Mesenchymal stem cell (in vitro differentiated cells and primary cell): ENCODE data around the gene ZSWIM3.
A peak's percentile ranks its signal among the peaks of the same experiment; 100 is the strongest.

Experiments used
- DNase-seq: peaks from one replicate; pipeline ENCODE4 v3.0.0-alpha.2; 2013
- H2AFZ ChIP-seq: one replicate; pipeline ENCODE4 v1.6.1; 2013; ENCODE audit warnings: low read depth, mild to moderate bottlenecking, control low read depth, inconsistent platforms, low read length, moderate library complexity
- H2AK5ac ChIP-seq: 2 replicates; pipeline ENCODE4 v1.6.1; 2013; ENCODE audit warnings: low read length, moderate library complexity, mild to moderate bottlenecking, inconsistent platforms; ENCODE audit not compliant: severe bottlenecking
- H2BK120ac ChIP-seq: one replicate; pipeline ENCODE4 v1.6.1; 2013; ENCODE audit warnings: low read depth, mild to moderate bottlenecking, inconsistent platforms, low read length, moderate library complexity
- H2BK12ac ChIP-seq, 2 experiments: one replicate each; pipeline ENCODE4 v1.6.1; 2013; ENCODE audit warnings: inconsistent platforms in 2 of 2, low read length in 2 of 2, mild to moderate bottlenecking in 2 of 2, moderate library complexity in 2 of 2, control low read depth in 1 of 2
- H2BK15ac ChIP-seq: one replicate; pipeline ENCODE4 v1.6.1; 2013; ENCODE audit warnings: mild to moderate bottlenecking, low read depth, inconsistent platforms; ENCODE audit not compliant: poor library complexity, severe bottlenecking
- H2BK5ac ChIP-seq: 2 replicates; pipeline ENCODE4 v1.6.1; 2013; ENCODE audit warnings: low read depth, mild to moderate bottlenecking, low read length, control low read depth, inconsistent platforms; ENCODE audit not compliant: poor library complexity, severe bottlenecking
- H3K14ac ChIP-seq, 2 experiments: one replicate each; pipeline ENCODE4 v1.6.1; 2013; ENCODE audit warnings: inconsistent platforms in 2 of 2, low read length in 2 of 2, control low read depth in 1 of 2, mild to moderate bottlenecking in 1 of 2, moderate library complexity in 1 of 2
- H3K18ac ChIP-seq, 2 experiments: one replicate each; pipeline ENCODE4 v1.6.1; 2013; ENCODE audit warnings: inconsistent platforms in 2 of 2, low read length in 2 of 2, control low read depth in 1 of 2, low read depth in 1 of 2, mild to moderate bottlenecking in 1 of 2
- H3K23ac ChIP-seq, 2 experiments: one replicate each; pipeline ENCODE4 v1.6.1; 2013; ENCODE audit warnings: inconsistent platforms in 2 of 2, low read length in 2 of 2, mild to moderate bottlenecking in 2 of 2, moderate library complexity in 2 of 2, control low read depth in 1 of 2
- H3K27ac ChIP-seq: 2 replicates; pipeline ENCODE4 v1.5.1; 2013; ENCODE audit warnings: mild to moderate bottlenecking, moderate library complexity, low read length, control low read depth, inconsistent platforms; ENCODE audit not compliant: poor library complexity, severe bottlenecking
- H3K27me3 ChIP-seq, 2 experiments: 2 replicates each; pipeline versions ENCODE4 v1.6.1 to v1.7.0; 2013; ENCODE audit warnings: low read length in 2 of 2, mild to moderate bottlenecking in 2 of 2, moderate library complexity in 2 of 2, control low read depth in 1 of 2, inconsistent platforms in 1 of 2; ENCODE audit not compliant: control insufficient read depth in 1 of 2, insufficient read depth in 1 of 2
- H3K36me3 ChIP-seq, 2 experiments: 2 replicates each; pipeline versions ENCODE4 v1.6.1 to v1.7.0; 2013; ENCODE audit warnings: low read length in 2 of 2, control low read depth in 1 of 2, inconsistent platforms in 1 of 2, low read depth in 1 of 2, mild to moderate bottlenecking in 1 of 2; ENCODE audit not compliant: insufficient read depth in 2 of 2, control insufficient read depth in 1 of 2
- H3K4ac ChIP-seq, 2 experiments: one replicate each; pipeline ENCODE4 v1.6.1; 2013; ENCODE audit warnings: inconsistent platforms in 2 of 2, low read length in 2 of 2, mild to moderate bottlenecking in 2 of 2, moderate library complexity in 2 of 2, control low read depth in 1 of 2, low read depth in 1 of 2
- H3K4me1 ChIP-seq: 2 replicates; pipeline ENCODE4 v1.6.1; 2013; ENCODE audit warnings: low read depth, low read length, control low read depth; ENCODE audit not compliant: control insufficient read depth, insufficient read depth
- H3K4me2 ChIP-seq: 2 replicates; pipeline ENCODE4 v1.6.1; 2013; ENCODE audit warnings: low read length, mild to moderate bottlenecking, inconsistent platforms; ENCODE audit not compliant: poor library complexity, severe bottlenecking
- H3K4me3 ChIP-seq, 2 experiments: 2 replicates each; pipeline versions ENCODE4 v1.5.1 to v1.7.0; 2013; ENCODE audit warnings: low read length in 2 of 2, mild to moderate bottlenecking in 2 of 2, control low read depth in 1 of 2, low read depth in 1 of 2; ENCODE audit not compliant: insufficient read depth in 1 of 2
- H3K79me1 ChIP-seq: replicated peaks from 2 replicates; pipeline ENCODE4 v1.6.1; 2013; ENCODE audit warnings: mild to moderate bottlenecking, control low read depth, low read length, inconsistent platforms; ENCODE audit not compliant: poor library complexity, severe bottlenecking
- H3K9ac ChIP-seq: 2 replicates; pipeline ENCODE4 v1.7.0; 2013; ENCODE audit warnings: mild to moderate bottlenecking, low read length, moderate library complexity
- H3K9me3 ChIP-seq: 2 replicates; pipeline ENCODE4 v1.7.0; 2013; ENCODE audit warnings: mild to moderate bottlenecking, low read length; ENCODE audit not compliant: control insufficient read depth
- H4K8ac ChIP-seq: one replicate; pipeline ENCODE4 v1.6.1; 2013; ENCODE audit warnings: inconsistent platforms, mild to moderate bottlenecking, low read length, moderate library complexity
- H4K91ac ChIP-seq: one replicate; pipeline ENCODE4 v1.6.1; 2013; ENCODE audit warnings: mild to moderate bottlenecking, low read length, inconsistent platforms
- WGBS: methylation state at CpG from one replicate; pipeline ENCODE4 v1.1.7; 2013; ENCODE audit warnings: mixed read lengths; 5-methylcytosine and 5-hydroxymethylcytosine counted together

ZSWIM3 gene

DNA sequence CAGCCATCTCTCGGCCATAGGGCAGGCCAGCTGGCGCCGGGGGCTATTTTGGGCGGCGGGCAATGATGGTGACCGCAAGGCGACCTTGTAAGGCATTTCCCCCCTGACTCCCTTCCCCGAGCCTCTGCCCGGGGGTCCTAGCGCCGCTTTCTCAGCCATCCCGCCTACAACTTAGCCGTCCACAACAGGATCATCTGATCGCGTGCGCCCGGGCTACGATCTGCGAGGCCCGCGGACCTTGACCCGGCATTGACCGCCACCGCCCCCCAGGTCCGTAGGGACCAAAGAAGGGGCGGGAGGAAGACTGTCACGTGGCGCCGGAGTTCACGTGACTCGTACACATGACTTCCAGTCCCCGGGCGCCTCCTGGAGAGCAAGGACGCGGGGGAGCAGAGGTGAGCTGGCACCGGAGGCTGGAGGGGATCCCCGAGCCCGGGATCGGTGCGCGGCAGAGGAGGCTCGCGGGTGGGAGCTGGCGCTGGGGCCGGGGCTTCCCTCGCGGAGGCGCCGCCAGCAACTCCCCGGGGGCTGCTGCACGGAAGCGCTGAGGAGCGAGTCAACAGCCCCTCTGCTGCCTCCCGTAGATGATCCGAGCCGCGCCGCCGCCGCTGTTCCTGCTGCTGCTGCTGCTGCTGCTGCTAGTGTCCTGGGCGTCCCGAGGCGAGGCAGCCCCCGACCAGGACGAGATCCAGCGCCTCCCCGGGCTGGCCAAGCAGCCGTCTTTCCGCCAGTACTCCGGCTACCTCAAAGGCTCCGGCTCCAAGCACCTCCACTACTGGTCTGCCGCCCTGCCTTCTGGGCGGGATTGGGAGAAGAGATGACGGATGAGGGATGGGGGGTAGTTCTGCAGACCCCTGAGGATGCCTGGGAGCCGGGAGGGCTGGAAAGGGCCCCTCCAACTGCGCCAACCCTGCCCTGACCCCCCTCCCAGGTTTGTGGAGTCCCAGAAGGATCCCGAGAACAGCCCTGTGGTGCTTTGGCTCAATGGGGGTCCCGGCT, 33.9 kb downstream of the ZSWIM3 start, which contains the start of the genes CTSA and NEURL2:
Gene CTSA (plus strand): TSS at position 351 of the 999 bp plus-strand sequence. CDS start 234 bp downstream, at position 585.
Gene NEURL2 (minus strand): TSS at position 224 of the 999 bp plus-strand sequence. CDS start 217 bp downstream, at position 7.
- Histone ChIP-seq H2BK120ac (peak within 1 kb of the TSS; percentile 88), H3K9me3 (no peaks in the 10 kb centered on the region), H3K27me3 (no peaks in the 10 kb centered on the region), H3K23ac (peak within 1 kb of the TSS in 1 of 2 experiments; percentile 77), H3K36me3 (peaks cover 50 to 66% of the 10 kb centered on the region in 2 experiments), H2BK12ac (peak within 1 kb of the TSS; percentile 14 to 93), H3K4me1 (peaks cover 33% of the 10 kb centered on the region), H3K4ac (peak within 1 kb of the TSS; percentile 39 to 96), H2AK5ac (peak within 1 kb of the TSS; percentile 28), H4K8ac (peak within 1 kb of the TSS; percentile 81), H3K79me1 (peaks cover 37% of the 10 kb centered on the region), H3K4me2 (peak within 1 kb of the TSS; percentile 99), H4K91ac (peak within 1 kb of the TSS; percentile 78), H3K9ac (peak within 1 kb of the TSS; percentile 91), H3K27ac (peak within 1 kb of the TSS; percentile 25), H3K18ac (peak within 1 kb of the TSS; percentile 88 to 98), H3K14ac (peak within 1 kb of the TSS in 1 of 2 experiments; percentile 90), H2BK15ac (peak within 1 kb of the TSS; percentile 100), H3K4me3 (peak within 1 kb of the TSS; percentile 78 to 88), H2AFZ (peak within 1 kb of the TSS; percentile 88), H2BK5ac (peak within 1 kb of the TSS; percentile 40)
- DNase-seq = peak; percentile 95
- 3% methylated on average over 64 of the region's 78 CpGs for WGBS

DNA sequence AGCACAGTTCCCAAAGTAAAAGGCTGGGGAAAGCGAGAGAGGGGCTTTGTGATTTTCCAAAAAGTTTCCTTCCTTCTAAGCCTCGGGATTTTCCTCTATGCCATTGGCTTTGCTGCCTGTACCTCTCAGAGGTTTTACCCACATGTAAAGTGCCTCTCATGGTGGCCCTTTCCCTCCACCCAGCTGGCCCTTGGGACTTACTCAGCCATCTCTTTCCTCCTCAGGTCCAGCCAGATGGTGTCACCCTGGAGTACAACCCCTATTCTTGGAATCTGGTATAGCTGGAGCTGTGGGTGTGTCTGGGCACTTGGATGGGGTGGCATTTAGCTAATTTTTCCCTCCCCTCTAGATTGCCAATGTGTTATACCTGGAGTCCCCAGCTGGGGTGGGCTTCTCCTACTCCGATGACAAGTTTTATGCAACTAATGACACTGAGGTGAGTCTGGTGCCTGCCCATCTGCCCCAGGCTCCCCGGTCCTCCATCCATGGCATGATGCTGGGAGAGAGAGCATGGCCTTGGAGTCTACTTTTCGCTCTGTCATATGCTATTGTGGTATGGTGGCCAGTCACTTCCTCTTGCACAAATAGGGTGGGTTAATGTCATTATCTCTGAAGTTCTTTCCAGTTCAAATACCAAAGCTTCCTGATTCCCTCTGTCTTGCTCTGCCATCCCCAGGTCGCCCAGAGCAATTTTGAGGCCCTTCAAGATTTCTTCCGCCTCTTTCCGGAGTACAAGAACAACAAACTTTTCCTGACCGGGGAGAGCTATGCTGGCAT, 34.8 kb downstream of the ZSWIM3 start:
- Histone ChIP-seq H2BK12ac (peak overlapping the region in 1 of 2 experiments; percentile 57), H3K4me2 (peak overlapping the region; percentile 99), H4K91ac (no peak overlapping the region), H3K4ac (peak overlapping the region in 1 of 2 experiments; percentile 96), H3K18ac (no peak overlapping the region), H4K8ac (no peak overlapping the region), H3K9ac (peak overlapping the region; percentile 91), H2AK5ac (no peak overlapping the region), H3K23ac (no peak overlapping the region), H3K27ac (no peak overlapping the region), H3K4me3 (peak overlapping the region; percentile 78 to 88), H2BK120ac (no peak overlapping the region), H3K14ac (no peak overlapping the region), H3K36me3 (peaks cover 51 to 64% of the 10 kb centered on the region in 2 experiments), H2BK5ac (no peak overlapping the region), H3K9me3 (no peaks in the 10 kb centered on the region), H2AFZ (no peak overlapping the region), H2BK15ac (no peak overlapping the region), H3K4me1 (peaks cover 30% of the 10 kb centered on the region), H3K27me3 (no peaks in the 10 kb centered on the region), H3K79me1 (peaks cover 30% of the 10 kb centered on the region)
- WGBS = 92% methylated on average over 9 of the region's 9 CpGs
- DNase-seq = peak; percentile 52

GRCh38 chr20:45892828-45893500, 35.5 kb downstream of the ZSWIM3 start:
- Histone ChIP-seq H3K4me3 (peak overlapping the region in 1 of 2 experiments; percentile 88), H3K4me1 (peaks cover 30% of the 10 kb centered on the region), H2AK5ac (peak overlapping the region; percentile 22), H4K8ac (no peak overlapping the region), H3K27me3 (no peaks in the 10 kb centered on the region), H3K79me1 (peaks cover 26% of the 10 kb centered on the region), H3K4ac (no peak overlapping the region), H4K91ac (no peak overlapping the region), H2BK12ac (peak overlapping the region in 1 of 2 experiments; percentile 39), H3K27ac (no peak overlapping the region), H2BK120ac (no peak overlapping the region), H2BK5ac (no peak overlapping the region), H2AFZ (no peak overlapping the region), H3K18ac (no peak overlapping the region), H3K9me3 (no peaks in the 10 kb centered on the region), H3K23ac (no peak overlapping the region), H2BK15ac (no peak overlapping the region), H3K9ac (peak overlapping the region; percentile 91), H3K36me3 (peaks cover 53 to 64% of the 10 kb centered on the region in 2 experiments), H3K14ac (no peak overlapping the region), H3K4me2 (no peak overlapping the region)
- 98% methylated on average over 4 of the region's 4 CpGs for WGBS
- DNase-seq = no peak
